ENCODE measurements around the gene ADH4.
"Not testable (repeated sequence)": the region's sequence is repeated elsewhere in the genome, so short reads cannot be mapped to it uniquely, and the experiment has no call there.

The ADH4 gene

DNA sequence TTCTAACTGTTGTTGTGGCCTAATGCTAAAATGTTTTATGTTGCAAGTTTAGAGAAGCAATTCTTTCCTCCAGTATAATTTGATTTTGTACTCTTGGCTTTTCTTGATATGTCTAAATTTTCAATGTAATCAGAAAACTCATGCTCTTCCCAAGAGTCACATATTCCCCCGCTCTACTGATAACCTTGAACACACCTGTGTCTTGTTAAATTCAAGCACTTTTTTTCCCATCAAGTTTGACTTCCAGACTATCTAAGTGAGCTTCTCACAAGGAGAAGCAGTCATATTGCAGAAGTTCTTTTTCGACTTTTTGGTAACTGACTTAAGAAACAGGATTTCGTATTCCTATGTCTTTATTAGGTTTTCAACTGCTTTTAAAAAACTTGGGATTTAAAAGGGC is 7.4 kb upstream of the ADH4 start:
- Mint-ChIP-seq H3K27me3 (peaks cover 3% of the 10 kb centered on the region), H3K4me3 (no peak overlapping the region), H3K36me3 (no peaks in the 10 kb centered on the region), H3K4me1 (peaks cover 5% of the 10 kb centered on the region), H3K27ac (no peak overlapping the region), H3K9me3 (no peaks in the 10 kb centered on the region)

DNA sequence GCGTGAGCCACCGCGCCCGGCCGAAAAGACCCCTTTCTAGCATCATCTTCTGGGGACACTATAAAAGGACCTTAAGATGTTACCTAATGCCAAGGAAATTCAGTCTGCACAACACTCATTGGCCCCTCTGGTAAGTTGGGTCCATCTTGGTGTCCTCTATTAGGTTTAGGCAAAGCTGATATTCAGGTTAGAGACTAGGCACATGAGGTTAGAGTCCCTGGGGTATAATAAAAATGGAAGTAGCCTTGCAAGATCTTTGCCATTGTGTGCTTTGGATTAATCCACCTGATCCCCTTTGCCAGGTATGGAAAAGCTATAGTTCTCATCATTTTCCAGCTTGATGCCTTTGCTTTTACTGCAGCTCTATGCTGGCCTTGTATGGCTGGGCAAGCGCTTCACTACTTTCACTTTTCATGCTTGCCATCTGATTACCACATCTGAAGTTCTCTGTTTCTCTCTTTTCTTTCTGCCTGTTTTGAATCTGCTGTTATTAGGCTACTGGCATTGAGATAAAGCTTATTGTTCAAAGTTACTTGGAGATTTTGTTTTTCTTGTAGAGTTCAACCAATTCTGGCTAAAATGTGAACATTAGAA is 5.4 kb upstream of the ADH4 start:
- Mint-ChIP-seq H3K27ac (no peak overlapping the region), H3K4me1 (peaks cover 5% of the 10 kb centered on the region), H3K9me3 (no peaks in the 10 kb centered on the region), H3K27me3 (no peaks in the 10 kb centered on the region), H3K36me3 (no peaks in the 10 kb centered on the region), H3K4me3 (no peak overlapping the region)

GRCh38 chr4:99148550-99148949 is 4.5 kb upstream of the ADH4 start:
- Mint-ChIP-seq H3K9me3 (no peaks in the 10 kb centered on the region), H3K4me3 (no peak overlapping the region), H3K4me1 (peaks cover 5% of the 10 kb centered on the region), H3K36me3 (no peaks in the 10 kb centered on the region), H3K27me3 (no peaks in the 10 kb centered on the region), H3K27ac (no peak overlapping the region)

DNA sequence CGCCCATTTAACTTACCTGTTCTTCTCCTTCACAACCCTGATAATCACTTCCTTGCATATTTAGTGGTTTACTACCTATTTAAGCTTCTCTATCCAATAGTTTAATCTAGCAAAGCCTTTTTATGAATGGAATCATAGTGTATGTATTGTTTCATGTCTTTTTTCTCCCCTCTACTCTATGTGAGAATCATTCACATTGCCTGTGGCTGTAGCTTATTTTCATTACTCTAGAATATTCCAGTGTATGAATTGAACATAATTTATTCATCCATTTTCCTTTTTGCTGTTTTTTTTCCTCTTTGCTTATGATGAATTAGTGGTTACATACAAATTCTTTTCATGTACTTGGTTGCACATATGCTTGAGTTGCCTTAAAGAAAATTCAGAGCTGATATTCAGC is 490 bp upstream of the ADH4 start:
- H3K27me3 Mint-ChIP-seq, result no peaks in the 10 kb centered on the region
- H3K27ac Mint-ChIP-seq, result no peak overlapping the region
- no peak overlapping the region for H3K4me3 Mint-ChIP-seq
- peaks cover 2% of the 10 kb centered on the region for H3K4me1 Mint-ChIP-seq
- no peaks in the 10 kb centered on the region for H3K36me3 Mint-ChIP-seq
- H3K9me3 Mint-ChIP-seq, result no peaks in the 10 kb centered on the region

DNA sequence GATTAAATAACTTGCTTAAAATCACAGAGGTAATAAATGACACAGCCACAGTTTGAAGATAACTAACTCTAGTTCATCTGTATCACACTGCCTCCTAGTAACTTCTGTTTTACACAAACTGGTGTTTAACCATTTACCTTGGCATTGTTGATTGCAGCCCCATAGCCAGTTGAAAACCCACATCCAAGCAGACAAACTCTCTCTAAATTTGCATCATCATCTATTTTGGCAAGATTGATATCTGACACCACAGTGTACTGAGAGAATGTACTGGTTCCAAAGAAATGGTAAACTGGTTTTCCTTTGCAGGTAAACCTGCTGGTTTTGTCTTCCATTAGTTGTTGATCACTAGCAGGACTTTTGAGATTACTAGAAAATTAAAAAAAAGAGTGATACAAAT is 7.8 kb downstream of the ADH4 start:
- Mint-ChIP-seq H3K27ac (no peak overlapping the region), H3K4me1 (no peaks in the 10 kb centered on the region), H3K27me3 (peaks cover 1% of the 10 kb centered on the region), H3K9me3 (no peaks in the 10 kb centered on the region), H3K4me3 (no peak overlapping the region), H3K36me3 (no peaks in the 10 kb centered on the region)

DNA sequence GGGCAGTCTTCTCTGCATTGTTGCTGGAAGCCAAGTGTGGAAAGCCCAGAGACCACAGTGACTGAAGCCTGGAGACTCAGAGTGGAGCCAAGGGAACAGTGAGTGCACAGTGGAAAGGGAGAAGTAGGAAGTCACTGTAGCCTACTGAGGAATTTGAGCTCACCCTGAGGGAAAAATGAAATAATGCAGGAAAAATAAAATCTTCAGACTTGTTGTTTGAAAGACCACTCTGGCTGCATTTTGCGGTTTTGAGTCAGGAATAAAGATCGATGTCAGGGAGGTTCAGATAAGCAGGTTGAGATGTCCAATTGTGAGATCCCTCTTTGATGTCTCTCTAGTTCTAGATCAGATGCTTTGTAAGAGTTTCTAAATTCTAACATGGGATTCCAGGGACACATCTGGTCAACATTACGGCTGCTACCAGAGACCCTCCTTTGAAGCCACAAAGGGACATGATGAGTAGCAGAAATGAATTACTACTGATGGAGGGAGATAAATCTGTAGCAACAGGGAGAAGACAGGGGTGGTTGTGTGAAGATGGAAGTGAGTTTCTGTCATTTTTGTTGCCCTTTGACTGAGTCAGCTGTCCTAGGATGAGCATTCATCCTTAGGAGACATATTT is 8.4 kb downstream of the ADH4 start:
- Mint-ChIP-seq H3K4me1 (no peaks in the 10 kb centered on the region), H3K27me3 (peaks cover 1% of the 10 kb centered on the region), H3K9me3 (no peaks in the 10 kb centered on the region), H3K27ac (no peak overlapping the region), H3K36me3 (no peaks in the 10 kb centered on the region), H3K4me3 (no peak overlapping the region)

GRCh38 chr4:99134586-99134985 is 9.5 kb downstream of the ADH4 start:
- Mint-ChIP-seq H3K27me3 (peaks cover 1% of the 10 kb centered on the region), H3K36me3 (no peaks in the 10 kb centered on the region), H3K4me3 (no peak overlapping the region), H3K4me1 (no peaks in the 10 kb centered on the region), H3K9me3 (no peaks in the 10 kb centered on the region), H3K27ac (no peak overlapping the region)

DNA sequence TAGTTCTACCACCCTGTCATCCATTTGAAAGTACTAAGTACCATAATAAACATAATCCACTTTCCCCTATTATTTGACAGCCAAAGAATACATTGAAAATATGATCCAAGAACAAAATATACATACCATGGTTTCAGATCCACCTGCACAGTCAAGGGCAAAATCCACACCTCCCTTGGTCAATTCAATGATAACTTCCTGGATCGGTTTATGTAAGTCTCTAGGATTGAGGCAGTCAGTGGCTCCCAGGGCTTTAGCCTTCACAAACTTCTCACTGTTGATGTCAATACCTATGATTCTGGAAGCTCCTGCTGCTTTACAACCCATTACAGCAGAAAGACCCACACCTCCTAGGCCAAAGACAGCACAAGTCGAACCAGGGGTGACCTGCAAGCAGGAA is 12.7 kb downstream of the ADH4 start:
- Mint-ChIP-seq H3K4me3 (no peak overlapping the region), H3K27me3 (no peaks in the 10 kb centered on the region), H3K4me1 (no peaks in the 10 kb centered on the region), H3K9me3 (no peaks in the 10 kb centered on the region), H3K27ac (no peak overlapping the region), H3K36me3 (no peaks in the 10 kb centered on the region)

DNA sequence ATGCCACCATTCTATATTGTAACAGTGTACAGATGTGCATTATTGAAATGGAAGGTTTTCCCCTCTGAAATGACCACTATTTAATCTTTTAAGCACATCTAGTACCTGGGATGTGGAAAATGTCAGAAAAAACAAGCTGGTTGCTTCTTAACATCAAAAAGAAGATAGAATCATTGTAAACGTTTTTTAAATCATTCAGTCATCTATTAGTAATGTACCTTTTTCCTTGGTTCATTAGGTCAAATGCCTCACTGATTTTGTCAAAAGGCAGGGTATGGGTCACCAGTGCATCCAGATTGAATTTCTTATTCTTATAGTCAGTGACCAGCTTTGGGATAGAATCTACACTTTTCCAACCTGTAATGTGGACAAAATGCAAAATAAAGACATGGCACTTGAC is 17.7 kb downstream of the ADH4 start:
- no peaks in the 10 kb centered on the region for H3K4me1 Mint-ChIP-seq
- H3K4me3 Mint-ChIP-seq, result no peak overlapping the region
- no peaks in the 10 kb centered on the region for H3K36me3 Mint-ChIP-seq
- no peaks in the 10 kb centered on the region for H3K27me3 Mint-ChIP-seq
- no peaks in the 10 kb centered on the region for H3K9me3 Mint-ChIP-seq
- H3K27ac Mint-ChIP-seq, result no peak overlapping the region

DNA sequence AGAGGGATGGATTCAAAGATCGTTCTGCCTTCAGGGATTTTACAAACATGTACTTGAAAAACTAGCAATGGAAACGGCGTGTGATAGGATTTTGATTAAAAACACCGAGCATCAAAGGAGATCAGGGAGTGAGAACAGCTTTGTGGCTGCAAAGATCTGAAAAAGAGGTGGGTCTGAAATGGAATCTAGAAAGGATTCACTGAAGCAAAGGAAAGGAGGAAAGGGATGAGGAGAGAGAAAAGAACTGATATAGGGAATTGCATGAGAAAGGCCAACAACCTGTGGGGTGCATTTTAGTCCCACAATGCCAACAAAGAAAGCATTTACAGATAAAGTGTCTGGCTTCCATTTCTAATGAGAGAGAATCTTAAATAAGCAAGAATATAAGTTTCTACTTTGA is 23.1 kb downstream of the ADH4 start:
- Mint-ChIP-seq H3K9me3 (no peaks in the 10 kb centered on the region), H3K27me3 (no peaks in the 10 kb centered on the region), H3K4me1 (no peaks in the 10 kb centered on the region), H3K27ac (no peak overlapping the region), H3K4me3 (no peak overlapping the region), H3K36me3 (peaks cover 1% of the 10 kb centered on the region)

- Mint-ChIP-seq H3K9me3 (no peaks in the 10 kb centered on the region), H3K4me3 (no peak overlapping the region), H3K27me3 (no peaks in the 10 kb centered on the region), H3K27ac (no peak overlapping the region), H3K4me1 (no peaks in the 10 kb centered on the region), H3K36me3 (peaks cover 1% of the 10 kb centered on the region)
These were observed 23.6 kb downstream of the ADH4 start for GRCh38 chr4:99120501-99120900.

DNA sequence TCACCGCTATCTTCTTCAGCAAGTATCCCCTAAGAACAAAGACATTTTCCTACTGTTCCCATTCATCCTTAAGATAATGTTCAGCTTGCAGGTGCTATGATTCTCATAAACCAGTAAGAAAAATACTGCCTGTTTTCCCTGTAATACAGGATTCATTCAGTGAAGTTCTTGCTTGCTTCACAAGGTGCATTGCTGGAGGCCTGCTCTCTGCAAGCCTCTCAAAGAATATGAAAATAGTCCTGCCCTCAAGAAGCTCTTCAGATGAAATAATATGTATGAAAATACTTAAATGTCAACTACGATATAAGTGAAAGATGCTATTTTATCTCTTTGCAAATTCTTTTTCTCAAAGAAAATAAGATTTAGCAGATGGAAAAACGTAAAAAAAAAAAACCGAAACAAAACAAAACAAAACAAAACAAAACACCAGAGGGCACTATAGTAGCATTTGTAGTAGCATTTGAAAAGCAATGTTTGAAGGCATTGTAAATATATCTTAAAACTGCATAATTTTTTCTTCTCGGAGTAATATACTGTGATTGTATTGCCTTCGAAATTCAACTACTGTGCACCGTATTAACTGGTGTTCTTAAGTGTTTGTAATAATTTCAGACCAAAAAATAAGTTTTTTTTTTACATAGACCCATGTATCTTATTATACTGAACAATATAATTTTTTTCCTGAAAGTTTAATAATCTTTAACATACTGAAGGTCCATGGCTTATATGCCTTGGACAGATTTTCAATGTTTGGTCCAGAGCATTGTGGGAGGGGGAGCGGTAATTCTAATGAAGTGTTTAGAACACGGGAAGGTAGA is 26.0 kb downstream of the ADH4 start:
- Mint-ChIP-seq H3K9me3 (no peaks in the 10 kb centered on the region), H3K36me3 (peaks cover 1% of the 10 kb centered on the region), H3K27me3 (no peaks in the 10 kb centered on the region), H3K27ac (no peak overlapping the region), H3K4me3 (no peak overlapping the region), H3K4me1 (no peaks in the 10 kb centered on the region)

- not testable (repeated sequence) for H3K27ac Mint-ChIP-seq, H3K36me3 Mint-ChIP-seq, H3K4me1 Mint-ChIP-seq, H3K27me3 Mint-ChIP-seq, H3K4me3 Mint-ChIP-seq, H3K9me3 Mint-ChIP-seq
These were observed 26.8 kb downstream of the ADH4 start for GRCh38 chr4:99117122-99117841.

DNA sequence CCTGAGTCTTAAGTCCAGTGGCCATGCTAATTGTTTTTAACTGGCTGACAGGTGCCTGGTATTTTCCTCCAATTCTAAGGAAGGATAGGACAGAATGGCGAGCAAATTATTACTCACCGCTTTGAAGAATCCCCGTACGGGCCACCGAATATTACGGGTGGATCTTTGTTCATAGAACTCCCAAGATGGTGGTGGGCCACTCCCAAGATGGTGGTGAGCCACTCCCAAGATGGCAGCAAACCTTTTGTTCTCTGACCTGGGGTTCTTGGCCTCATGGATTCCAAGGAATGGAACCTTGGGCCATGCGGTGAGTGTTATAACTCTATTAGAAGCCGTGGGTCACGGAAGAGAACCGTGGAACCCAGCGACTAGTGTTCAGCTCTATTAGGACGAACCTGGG is 34.8 kb downstream of the ADH4 start:
- not testable (repeated sequence) for H3K27me3 Mint-ChIP-seq, H3K36me3 Mint-ChIP-seq

GRCh38 chr4:99104153-99104552 is 39.9 kb downstream of the ADH4 start:
- Mint-ChIP-seq H3K27ac (no peak overlapping the region), H3K4me3 (no peak overlapping the region), H3K27me3 (no peaks in the 10 kb centered on the region), H3K36me3 (no peaks in the 10 kb centered on the region), H3K9me3 (no peaks in the 10 kb centered on the region), H3K4me1 (no peaks in the 10 kb centered on the region)

More for the DNA sequence above, 34.8 kb downstream of the ADH4 start:
- not testable (repeated sequence) for H3K27ac Mint-ChIP-seq, H3K4me1 Mint-ChIP-seq, H3K9me3 Mint-ChIP-seq, H3K4me3 Mint-ChIP-seq

DNA sequence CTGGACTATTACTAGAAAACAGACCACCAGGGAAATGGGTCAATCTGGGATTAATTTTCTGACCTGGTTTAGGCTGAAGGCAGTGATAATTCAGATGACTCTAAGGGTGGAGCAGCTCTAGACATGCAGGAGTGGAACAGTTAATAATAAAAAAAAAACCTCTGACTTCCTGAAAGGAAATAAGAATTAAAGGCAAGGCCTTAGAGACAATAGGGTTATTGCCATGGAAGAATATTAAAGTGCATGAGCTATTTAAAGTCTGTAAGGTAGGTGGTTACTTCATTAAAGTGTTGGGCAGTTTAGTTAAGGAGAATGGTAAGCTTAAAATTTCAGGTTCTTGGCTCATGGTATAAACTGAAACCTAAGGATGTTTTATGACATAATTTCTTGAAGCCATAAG is 40.9 kb downstream of the ADH4 start:
- Mint-ChIP-seq H3K4me3 (no peak overlapping the region), H3K27ac (no peak overlapping the region), H3K4me1 (no peaks in the 10 kb centered on the region), H3K27me3 (no peaks in the 10 kb centered on the region), H3K9me3 (no peaks in the 10 kb centered on the region), H3K36me3 (no peaks in the 10 kb centered on the region)

Measured in activated naive CD4-positive, alpha-beta T cell treated with anti-CD3 and anti-CD28 coated beads, Interleukin-2, amount 50 U/mL, for 24 hours (primary cell).